VCaP (cell line): ENCODE measurements around the gene DMRT2.
A peak's percentile ranks its signal among the peaks of the same experiment; 100 is the strongest.

Experiments used
- H3K27ac ChIP-seq: fragments of 450-650 bp; 2 replicates; pipeline ENCODE4 v1.5.1; 2017
- CTCF ChIP-seq: fragments of 450-650 bp; conservative IDR thresholded peaks from 2 replicates; pipeline ENCODE4 v1.5.1; 2017; ENCODE audit warnings: mild to moderate bottlenecking, moderate library complexity

DMRT2 gene

GRCh38 chr9:1047591-1048230 is 2.4 kb upstream of the DMRT2 start:
- no peak overlapping the region for H3K27ac ChIP-seq
- TF ChIP-seq CTCF = no peak

GRCh38 chr9:1048231-1048619 is 1.9 kb upstream of the DMRT2 start:
- H3K27ac ChIP-seq = no peak overlapping the region

GRCh38 chr9:1048811-1049210 is 1.3 kb upstream of the DMRT2 start:
- no peak overlapping the region for H3K27ac ChIP-seq
- TF ChIP-seq CTCF = no peak

More at GRCh38 chr9:1048231-1048619, 1.9 kb upstream of the DMRT2 start:
- TF ChIP-seq CTCF = no peak

GRCh38 chr9:1049641-1050040 is 516 bp upstream of the DMRT2 start:
- TF ChIP-seq CTCF = peak; percentile 25
- H3K27ac ChIP-seq = peak overlapping the region; percentile 43

- no peak overlapping the region for H3K27ac ChIP-seq
These were observed 1.0 kb downstream of the DMRT2 start for GRCh38 chr9:1051210-1051583.

GRCh38 chr9:1051584-1052275 is 1.6 kb downstream of the DMRT2 start:
- TF ChIP-seq CTCF = no peak
- H3K27ac ChIP-seq = no peak overlapping the region

More at GRCh38 chr9:1051210-1051583, 1.0 kb downstream of the DMRT2 start:
- TF ChIP-seq CTCF = no peak

GRCh38 chr9:1052365-1053281 is 2.5 kb downstream of the DMRT2 start:
- TF ChIP-seq CTCF = no peak
- no peak overlapping the region for H3K27ac ChIP-seq
